ENCODE results near the gene HYAL3. TPM values are rescaled to one million over a fixed set of nuclear protein-coding genes. Genes with fewer than 3 reads are reported as not detected.
"Not testable (repeated sequence)": the region's sequence is repeated elsewhere in the genome, so short reads cannot be mapped to it uniquely, and the experiment has no call there.

Gene HYAL3
- total RNA-seq, 1 donor from 2014 or later = 3.6 TPM

- no peaks in the 10 kb centered on the region for H3K27me3 Mint-ChIP-seq
- DNase-seq (ENCODE audit: low spot score, unreplicated experiment) = no peak
- H3K4me1 Mint-ChIP-seq (ENCODE audit: low read depth) = peaks cover 32% of the 10 kb centered on the region
- H3K4me3 Mint-ChIP-seq (ENCODE audit: low read depth) = no peak overlapping the region
- no peaks in the 10 kb centered on the region for H3K9me3 Mint-ChIP-seq (ENCODE audit: low read depth)
- H3K27ac Mint-ChIP-seq = peak overlapping the region; percentile 91
- peaks cover 2% of the 10 kb centered on the region for H3K36me3 Mint-ChIP-seq (ENCODE audit: insufficient read depth)
- no peak for TF ChIP-seq CTCF (IDR thresholded peaks at IDR 0.05; ENCODE audit: unreplicated experiment)
Measured at GRCh38 chr3:50245251-50245745, 53.9 kb downstream of the HYAL3 start.

GRCh38 chr3:50244813-50245212 is 54.4 kb downstream of the HYAL3 start:
- H3K9me3 Mint-ChIP-seq (ENCODE audit: low read depth); DNase-seq (ENCODE audit: low spot score, unreplicated experiment); H3K27me3 Mint-ChIP-seq; H3K4me3 Mint-ChIP-seq (ENCODE audit: low read depth); H3K36me3 Mint-ChIP-seq (ENCODE audit: insufficient read depth): not testable (repeated sequence)
- Mint-ChIP-seq H3K4me1 (ENCODE audit: low read depth) (peaks cover 32% of the 10 kb centered on the region), H3K27ac (peak overlapping the region; percentile 91)

DNA sequence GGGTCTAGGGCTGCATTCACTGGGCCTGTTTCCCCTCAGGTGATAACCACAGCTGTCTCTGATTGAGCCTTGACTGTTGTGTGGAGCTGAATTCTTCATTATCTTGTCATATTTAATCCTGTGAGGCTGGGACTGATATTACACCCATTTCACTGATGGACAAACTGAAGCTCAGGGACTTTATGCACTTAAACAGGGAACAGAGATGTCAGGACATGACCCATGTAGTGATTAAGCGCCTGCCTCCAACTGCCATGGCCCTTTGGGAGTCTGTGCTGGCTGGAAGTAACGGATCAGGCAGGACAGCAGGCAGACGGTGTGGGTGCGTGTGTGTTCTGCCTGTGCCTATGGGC is 55.7 kb downstream of the HYAL3 start:
- no peak overlapping the region for H3K27ac Mint-ChIP-seq

DNA sequence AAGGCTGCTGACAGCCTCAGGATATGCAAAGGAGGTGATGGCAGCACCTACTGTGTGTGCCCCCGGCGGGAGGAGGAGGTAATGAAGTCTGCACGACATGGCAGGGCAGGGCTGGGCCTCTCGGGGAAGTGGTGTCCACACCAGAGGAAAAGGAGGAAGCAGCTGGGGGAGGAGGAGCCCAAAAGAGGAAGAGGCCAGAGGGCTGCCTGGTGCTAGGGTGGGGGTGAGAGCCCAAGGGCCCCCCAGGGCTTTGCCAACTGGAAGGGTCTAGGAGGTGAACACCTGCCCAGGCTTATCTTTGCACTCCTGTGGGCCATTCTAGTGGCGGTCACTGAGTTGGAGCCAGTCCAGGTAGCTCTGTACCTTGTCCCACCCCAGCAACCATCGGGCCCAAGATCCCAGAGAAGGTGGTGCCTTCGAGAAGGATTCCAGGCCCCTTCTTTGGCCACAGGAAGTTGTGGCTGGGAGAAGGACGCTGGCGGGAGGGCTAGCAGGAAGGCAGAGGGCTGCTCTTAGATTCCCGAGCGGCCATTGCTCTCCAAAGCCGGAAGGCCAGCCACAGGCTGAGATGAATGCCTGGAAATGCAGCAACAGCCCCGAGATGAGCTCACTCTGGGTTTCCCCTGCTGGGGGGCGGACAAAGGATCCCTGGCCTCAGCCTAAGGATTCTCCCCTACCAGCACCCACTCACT is 56.2 kb downstream of the HYAL3 start:
- peaks cover 36% of the 10 kb centered on the region for H3K4me1 Mint-ChIP-seq (ENCODE audit: low read depth)
- peak overlapping the region; percentile 31 for H3K27ac Mint-ChIP-seq
- H3K27me3 Mint-ChIP-seq = no peaks in the 10 kb centered on the region
- H3K9me3 Mint-ChIP-seq (ENCODE audit: low read depth) = no peaks in the 10 kb centered on the region
- no peak overlapping the region for H3K4me3 Mint-ChIP-seq (ENCODE audit: low read depth)
- peaks cover 2% of the 10 kb centered on the region for H3K36me3 Mint-ChIP-seq (ENCODE audit: insufficient read depth)
- no peak for DNase-seq (ENCODE audit: low spot score, unreplicated experiment)
- TF ChIP-seq CTCF (IDR thresholded peaks at IDR 0.05; ENCODE audit: unreplicated experiment) = no peak

More for the DNA sequence above, 55.7 kb downstream of the HYAL3 start:
- H3K36me3 Mint-ChIP-seq (ENCODE audit: insufficient read depth) = peaks cover 2% of the 10 kb centered on the region
- no peaks in the 10 kb centered on the region for H3K27me3 Mint-ChIP-seq
- DNase-seq (ENCODE audit: low spot score, unreplicated experiment) = no peak
- peaks cover 34% of the 10 kb centered on the region for H3K4me1 Mint-ChIP-seq (ENCODE audit: low read depth)
- no peak overlapping the region for H3K4me3 Mint-ChIP-seq (ENCODE audit: low read depth)
- TF ChIP-seq CTCF (IDR thresholded peaks at IDR 0.05; ENCODE audit: unreplicated experiment) = no peak
- no peaks in the 10 kb centered on the region for H3K9me3 Mint-ChIP-seq (ENCODE audit: low read depth)

Other genes with a start within 250 kb of the HYAL3 start
- 317 and 322 TPM in 2 replicates for gene RBM5, start 210.5 kb downstream of the HYAL3 start, total RNA-seq
- gene SEMA3F, start 144.1 kb downstream of the HYAL3 start, total RNA-seq = 23.6 and 26.5 TPM in 2 replicates
- 0.12 and 0.91 TPM in 2 replicates for gene GNAT1, start 107.8 kb downstream of the HYAL3 start, total RNA-seq
- gene SLC38A3, start 94.1 kb downstream of the HYAL3 start, total RNA-seq = 43.5 and 44.7 TPM in 2 replicates
- gene GNAI2, start 63.2 kb downstream of the HYAL3 start, total RNA-seq = 158 and 171 TPM in 2 replicates
- 24.6 and 27.6 TPM in 2 replicates for gene SEMA3B, start 30.3 kb downstream of the HYAL3 start, total RNA-seq
- not detected in 2 replicates for gene LSMEM2, start 20.3 kb downstream of the HYAL3 start, total RNA-seq
- gene IFRD2, start 7.0 kb downstream of the HYAL3 start, total RNA-seq = 49.0 and 58.7 TPM in 2 replicates
- gene NAA80, start within 50 bp of the HYAL3 start, total RNA-seq = 7.5 and 9.4 TPM in 2 replicates
- gene HYAL1, start 4.2 kb upstream of the HYAL3 start, total RNA-seq = 3.1 and 4.1 TPM in 2 replicates
- gene HYAL2, start 23.3 kb upstream of the HYAL3 start, total RNA-seq = 74.3 and 77.9 TPM in 2 replicates
- 33.1 and 34.9 TPM in 2 replicates for gene TUSC2, start 28.8 kb upstream of the HYAL3 start, total RNA-seq
- 11.7 and 13.9 TPM in 2 replicates for gene RASSF1, start 41.4 kb upstream of the HYAL3 start, total RNA-seq
- gene ZMYND10, start 46.3 kb upstream of the HYAL3 start, total RNA-seq = 0.86 and 2.2 TPM in 2 replicates
- gene NPRL2, start 51.4 kb upstream of the HYAL3 start, total RNA-seq = 25.7 and 31.6 TPM in 2 replicates
- 18.7 and 19.2 TPM in 2 replicates for gene CYB561D2, start 51.5 kb upstream of the HYAL3 start, total RNA-seq
- 32.7 and 33.0 TPM in 2 replicates for gene TMEM115, start 60.1 kb upstream of the HYAL3 start, total RNA-seq
- 5.5 and 6.9 TPM in 2 replicates for gene CACNA2D2, start 204.2 kb upstream of the HYAL3 start, total RNA-seq

Data from progenitor cell of endocrine pancreas (in vitro differentiated cells).